T-helper 17 cell (primary cell): ENCODE measurements around the gene PHKG1. TPM values are rescaled to one million over a fixed set of nuclear protein-coding genes. Genes with fewer than 3 reads are reported as not detected.
"Not testable (repeated sequence)": the region's sequence is repeated elsewhere in the genome, so short reads cannot be mapped to it uniquely, and the experiment has no call there.

Experiments
- ATAC-seq: fragments of 150-1000 bp; cut with Tn5 transposase; 2 replicates; pipeline ENCODE4 v1.10.0; 2021; ENCODE audit warnings: mild to moderate bottlenecking, moderate library complexity
- DNase-seq, 3 donors: peaks; one replicate each; pipeline versions ENCODE4 v3.0.0 to v3.0.0-alpha.2; 2020 to 2021
- H3K9me3 ChIP-seq: one replicate; pipeline ENCODE4 v1.7.0; 2013; ENCODE audit warnings: low read length, mild to moderate bottlenecking; ENCODE audit not compliant: control insufficient read depth, poor library complexity, severe bottlenecking
- H3K27ac Mint-ChIP-seq: one replicate; pipeline ENCODE4 v1.8.0; 2022; ENCODE audit warnings: mild to moderate bottlenecking, moderate library complexity, mixed read lengths
- H3K27me3 Mint-ChIP-seq: one replicate; pipeline ENCODE4 v1.8.0; 2022; ENCODE audit warnings: mixed read lengths
- H3K36me3 Mint-ChIP-seq: one replicate; pipeline ENCODE4 v1.8.0; 2022; ENCODE audit warnings: low read depth, mixed read lengths
- H3K4me1 Mint-ChIP-seq: one replicate; pipeline ENCODE4 v1.8.0; 2022; ENCODE audit warnings: mild to moderate bottlenecking, mixed read lengths
- H3K4me3 Mint-ChIP-seq: one replicate; pipeline ENCODE4 v1.8.0; 2022; ENCODE audit warnings: mild to moderate bottlenecking, moderate library complexity, mixed read lengths
- total RNA-seq, 4 donors: library from RNA in 2 of 4; stranded (reverse) in 2 of 4; gene quantifications; one replicate each; pipeline ENCODE4 v1.2.3 and lab custom pipeline; 2022 to 2026

PHKG1 gene
- total RNA-seq, 2 donors from 2014 or later: 6.2 to 10.1 TPM

GRCh38 chr7:56104138-56104537 is 11.4 kb upstream of the PHKG1 start:
- H3K27me3 Mint-ChIP-seq, ATAC-seq, DNase-seq, H3K4me3 Mint-ChIP-seq, H3K9me3 ChIP-seq, H3K36me3 Mint-ChIP-seq: not testable (repeated sequence)
- H3K4me1 Mint-ChIP-seq: peaks cover 17% of the 10 kb centered on the region
- H3K27ac Mint-ChIP-seq: peak overlapping the region; percentile 8

- Mint-ChIP-seq H3K36me3 (peaks cover 2% of the 10 kb centered on the region), H3K4me1 (peaks cover 2% of the 10 kb centered on the region), H3K27me3 (no peaks in the 10 kb centered on the region), H3K27ac (no peak overlapping the region), H3K4me3 (no peak overlapping the region)
- no peak for ATAC-seq
- H3K9me3 ChIP-seq: no peaks in the 10 kb centered on the region
- no peak for DNase-seq
Measured at GRCh38 chr7:56099653-56100052, 6.9 kb upstream of the PHKG1 start.

GRCh38 chr7:56098187-56099008 is 5.6 kb upstream of the PHKG1 start:
- not testable (repeated sequence) for ATAC-seq, DNase-seq, H3K9me3 ChIP-seq, H3K27ac Mint-ChIP-seq, H3K36me3 Mint-ChIP-seq, H3K4me1 Mint-ChIP-seq, H3K27me3 Mint-ChIP-seq, H3K4me3 Mint-ChIP-seq

- H3K4me3 Mint-ChIP-seq: no peak overlapping the region
- H3K4me1 Mint-ChIP-seq: peaks cover 2% of the 10 kb centered on the region
- no peak overlapping the region for H3K27ac Mint-ChIP-seq
- H3K27me3 Mint-ChIP-seq: no peaks in the 10 kb centered on the region
- ATAC-seq (no peak), DNase-seq (no peak)
- H3K9me3 ChIP-seq: no peaks in the 10 kb centered on the region
- H3K36me3 Mint-ChIP-seq: peaks cover 2% of the 10 kb centered on the region
Measured at GRCh38 chr7:56097700-56098099, 4.9 kb upstream of the PHKG1 start.

- not testable (repeated sequence) for H3K36me3 Mint-ChIP-seq, H3K4me3 Mint-ChIP-seq, H3K27me3 Mint-ChIP-seq, H3K4me1 Mint-ChIP-seq, H3K9me3 ChIP-seq, DNase-seq, ATAC-seq
- peak overlapping the region; percentile 19 for H3K27ac Mint-ChIP-seq
Measured at GRCh38 chr7:56092388-56092787, 364 bp downstream of the PHKG1 start.

- no peak for ATAC-seq
- Mint-ChIP-seq H3K36me3 (no peaks in the 10 kb centered on the region), H3K27me3 (no peaks in the 10 kb centered on the region), H3K27ac (peak overlapping the region; percentile 90), H3K4me3 (no peak overlapping the region), H3K4me1 (peaks cover 2% of the 10 kb centered on the region)
- no peak for DNase-seq
- H3K9me3 ChIP-seq: no peaks in the 10 kb centered on the region
Measured at GRCh38 chr7:56091591-56091990, 1.2 kb downstream of the PHKG1 start.

- DNase-seq (no peak), ATAC-seq (no peak)
- H3K27ac Mint-ChIP-seq: no peak overlapping the region
- no peaks in the 10 kb centered on the region for H3K27me3 Mint-ChIP-seq
- H3K4me1 Mint-ChIP-seq: peaks cover 2% of the 10 kb centered on the region
- H3K9me3 ChIP-seq: no peaks in the 10 kb centered on the region
- H3K36me3 Mint-ChIP-seq: no peaks in the 10 kb centered on the region
- H3K4me3 Mint-ChIP-seq: no peak overlapping the region
Measured at GRCh38 chr7:56087445-56087844, 5.3 kb downstream of the PHKG1 start.

- no peak overlapping the region for H3K27ac Mint-ChIP-seq
- H3K9me3 ChIP-seq: no peaks in the 10 kb centered on the region
- no peak overlapping the region for H3K4me3 Mint-ChIP-seq
- H3K36me3 Mint-ChIP-seq: no peaks in the 10 kb centered on the region
- H3K4me1 Mint-ChIP-seq: peaks cover 2% of the 10 kb centered on the region
- no peaks in the 10 kb centered on the region for H3K27me3 Mint-ChIP-seq
- no peak for DNase-seq
- no peak for ATAC-seq
Measured at GRCh38 chr7:56086761-56087160, 6.0 kb downstream of the PHKG1 start.

GRCh38 chr7:56083150-56083785 is 9.5 kb downstream of the PHKG1 start:
- Mint-ChIP-seq H3K27ac (no peak overlapping the region), H3K36me3 (no peaks in the 10 kb centered on the region)
- ATAC-seq: no peak

GRCh38 chr7:56081626-56082340 is 11.0 kb downstream of the PHKG1 start:
- no peak for ATAC-seq
- H3K9me3 ChIP-seq: no peaks in the 10 kb centered on the region
- DNase-seq: no peak
- Mint-ChIP-seq H3K36me3 (no peaks in the 10 kb centered on the region), H3K27me3 (no peaks in the 10 kb centered on the region), H3K4me1 (no peaks in the 10 kb centered on the region), H3K27ac (no peak overlapping the region), H3K4me3 (no peak overlapping the region)

More at GRCh38 chr7:56083150-56083785, 9.5 kb downstream of the PHKG1 start:
- no peaks in the 10 kb centered on the region for H3K9me3 ChIP-seq
- no peak for DNase-seq
- Mint-ChIP-seq H3K4me1 (no peaks in the 10 kb centered on the region), H3K4me3 (no peak overlapping the region), H3K27me3 (no peaks in the 10 kb centered on the region)

- not testable (repeated sequence) for H3K4me3 Mint-ChIP-seq, DNase-seq, H3K9me3 ChIP-seq, H3K27me3 Mint-ChIP-seq, H3K4me1 Mint-ChIP-seq, H3K36me3 Mint-ChIP-seq, ATAC-seq
- H3K27ac Mint-ChIP-seq: peak overlapping the region; percentile 21
Measured at GRCh38 chr7:56080726-56081435, 11.9 kb downstream of the PHKG1 start.

GRCh38 chr7:56079450-56080185 is 13.1 kb downstream of the PHKG1 start:
- no peaks in the 10 kb centered on the region for H3K27me3 Mint-ChIP-seq
- peak overlapping the region; percentile 60 for H3K27ac Mint-ChIP-seq
- no peaks in the 10 kb centered on the region for H3K9me3 ChIP-seq
- ATAC-seq: no peak
- DNase-seq: no peak
- H3K4me1 Mint-ChIP-seq: no peaks in the 10 kb centered on the region
- no peaks in the 10 kb centered on the region for H3K36me3 Mint-ChIP-seq
- peak overlapping the region; percentile 66 for H3K4me3 Mint-ChIP-seq
